ENCODE results near the gene CCDC181.

The CCDC181 gene

GRCh38 chr1:169392406-169392805 is 34.9 kb downstream of the CCDC181 start:
- no peak for DNase-seq

- no peak for DNase-seq
Measured at GRCh38 chr1:169390303-169390702, 37.0 kb downstream of the CCDC181 start.

- no peak for DNase-seq
Measured at GRCh38 chr1:169387399-169387798, 39.9 kb downstream of the CCDC181 start.

GRCh38 chr1:169383449-169383848 is 43.8 kb downstream of the CCDC181 start:
- no peak for DNase-seq

- no peak for DNase-seq
Measured at GRCh38 chr1:169381162-169381561, 46.1 kb downstream of the CCDC181 start.

GRCh38 chr1:169371404-169371803 is 55.9 kb downstream of the CCDC181 start:
- DNase-seq: no peak

GRCh38 chr1:169368406-169368769 is 58.9 kb downstream of the CCDC181 start:
- DNase-seq: no peak

- DNase-seq: peak; percentile 93
Measured at GRCh38 chr1:169367686-169368405, 59.4 kb downstream of the CCDC181 start, which contains the start of the genes BLZF1 and NME7. BLZF1 (plus strand) TSS chr1:169368195; CDS start chr1:169369523, 1,328 bp downstream. NME7 (minus strand) TSS chr1:169367797; CDS start chr1:169367710, 87 bp downstream.

GRCh38 chr1:169367096-169367685 is 60.1 kb downstream of the CCDC181 start:
- DNase-seq: no peak

- no peak for DNase-seq
Measured at GRCh38 chr1:169364948-169365347, 62.3 kb downstream of the CCDC181 start.

- DNase-seq: no peak
Measured at GRCh38 chr1:169363046-169363730, 64.1 kb downstream of the CCDC181 start.

- no peak for DNase-seq
Measured at GRCh38 chr1:169361281-169361680, 66.0 kb downstream of the CCDC181 start.

GRCh38 chr1:169360415-169360814 is 66.9 kb downstream of the CCDC181 start:
- no peak for DNase-seq

- DNase-seq: peak; percentile 18
Measured at GRCh38 chr1:169348383-169349036, 78.8 kb downstream of the CCDC181 start.

GRCh38 chr1:169347688-169348382 is 79.4 kb downstream of the CCDC181 start:
- no peak for DNase-seq

GRCh38 chr1:169346036-169346589 is 81.2 kb downstream of the CCDC181 start:
- DNase-seq: no peak

GRCh38 chr1:169345511-169345910 is 81.8 kb downstream of the CCDC181 start:
- no peak for DNase-seq

Measured in SHP77 treated with DMSO at 0.1 percent for 48 hours (cell line).